SK-N-SH (cell line): ENCODE results near the gene HDGF. TPM values are rescaled to one million over a fixed set of nuclear protein-coding genes. Genes with fewer than 3 reads are reported as not detected.

Experiments
- CTCF ChIA-PET: fragments of 300-600, 350-600 bp; formaldehyde crosslinking; extraction: SDS; loops from one replicate; lab custom pipeline; 2021; lab: Yijun Ruan, JAX
- POLR2A ChIA-PET: fragments of 350-600 bp; sonication (Branson Sonifier 250); formaldehyde crosslinking; extraction: SDS; loops from one replicate; lab custom pipeline; 2020; ENCODE audit warnings: antibody characterized with exemption, inconsistent platforms; lab: Yijun Ruan, JAX
- DNase-seq: peaks from one replicate; pipeline ENCODE4 v3.0.0; 2012
- H2AFZ ChIP-seq: fragments of 200-600 bp; sonication (generic); 2 replicates; pipeline ENCODE4 v1.8.1; 2016; ENCODE audit warnings: antibody characterized with exemption, mild to moderate bottlenecking, low read depth
- H3F3A ChIP-seq: fragments of 200-600 bp; sonication (generic); replicated peaks from 2 replicates; pipeline ENCODE3; 2016; ENCODE audit warnings: antibody characterized with exemption, mild to moderate bottlenecking; ENCODE audit not compliant: insufficient read depth
- H3K27ac ChIP-seq, 2 experiments: fragments of 200-500 bp in 1 of 2; fragments of 200-600 bp in 1 of 2; sonication (Bioruptor generic) in 1 of 2; sonication (generic), shearing (Covaris generic) in 1 of 2; 2 replicates each; pipeline versions ENCODE4 v1.5.1 to v1.6.1; 2014 to 2016; ENCODE audit warnings: low read depth in 2 of 2, inconsistent platforms in 1 of 2, low read length in 1 of 2, mild to moderate bottlenecking in 1 of 2, mixed read lengths in 1 of 2
- H3K27me3 ChIP-seq: fragments of 200-600 bp; sonication (generic), shearing (Covaris generic); 2 replicates; pipeline ENCODE4 v1.6.1; 2016; ENCODE audit warnings: mixed run types; ENCODE audit not compliant: insufficient read depth
- H3K36me3 ChIP-seq, 2 experiments: fragments of 200-500 bp in 1 of 2; fragments of 200-600 bp in 1 of 2; sonication (Bioruptor generic) in 1 of 2; sonication (generic) in 1 of 2; replicated peaks in 1 of 2; 2 replicates each; pipeline versions ENCODE3 to v1.5.1; 2014 to 2016; ENCODE audit warnings: low read length in 1 of 2, mild to moderate bottlenecking in 1 of 2; ENCODE audit not compliant: insufficient read depth in 2 of 2, control insufficient read depth in 1 of 2
- H3K4me1 ChIP-seq, 2 experiments: fragments of 200-500 bp in 1 of 2; fragments of 200-600 bp in 1 of 2; sonication (Bioruptor generic) in 1 of 2; sonication (generic), shearing (Covaris generic) in 1 of 2; 2 replicates each; pipeline versions ENCODE4 v1.5.1 to v1.6.1; 2014 to 2016; ENCODE audit warnings: low read depth in 1 of 2, low read length in 1 of 2, mixed run types in 1 of 2; ENCODE audit not compliant: insufficient read depth in 2 of 2, control insufficient read depth in 1 of 2
- H3K4me2 ChIP-seq: fragments of 200-600 bp; sonication (generic), shearing (Covaris generic); 2 replicates; pipeline ENCODE4 v1.6.1; 2017; ENCODE audit warnings: mixed run types
- H3K4me3 ChIP-seq, 2 experiments: fragments of 200-500 bp in 1 of 2; fragments of 200-600 bp in 1 of 2; sonication (Bioruptor generic) in 1 of 2; sonication (generic), shearing (Covaris generic) in 1 of 2; 2 replicates each; pipeline versions ENCODE4 v1.5.1 to v1.8.1; 2014 to 2016; ENCODE audit warnings: low read depth in 2 of 2, inconsistent platforms in 1 of 2, low read length in 1 of 2, mild to moderate bottlenecking in 1 of 2, mixed read lengths in 1 of 2, moderate library complexity in 1 of 2
- H3K79me2 ChIP-seq: fragments of 200-600 bp; sonication (generic); 2 replicates; pipeline ENCODE4 v1.8.1; 2017; ENCODE audit warnings: mild to moderate bottlenecking; ENCODE audit not compliant: insufficient read depth
- H3K9ac ChIP-seq: fragments of 200-600 bp; sonication (generic); 2 replicates; pipeline ENCODE4 v1.6.1; 2017; ENCODE audit warnings: mixed run types
- H3K9me2 ChIP-seq: fragments of 200-600 bp; sonication (generic); 2 replicates; pipeline ENCODE4 v1.6.1; 2017; ENCODE audit warnings: mixed run types
- H3K9me3 ChIP-seq: fragments of 200-600 bp; sonication (generic); 2 replicates; pipeline ENCODE4 v1.6.1; 2017; ENCODE audit warnings: mixed run types, mild to moderate bottlenecking, moderate library complexity
- H4K20me1 ChIP-seq: fragments of 200-600 bp; sonication (generic); 2 replicates; pipeline ENCODE4 v1.6.1; 2017; ENCODE audit warnings: mild to moderate bottlenecking, mixed run types; ENCODE audit not compliant: insufficient read depth
- CHD2 ChIP-seq: fragments of 150-350 bp; IDR thresholded peaks from 2 replicates; pipeline ENCODE4 v1.6.1; 2018; ENCODE audit warnings: low read length; ENCODE audit not compliant: partially characterized antibody
- CTCF ChIP-seq: fragments of 200-600 bp; sonication (generic); IDR thresholded peaks from 2 replicates; pipeline ENCODE4 v1.6.1; 2017; ENCODE audit warnings: antibody characterized with exemption, mild to moderate bottlenecking, moderate library complexity
- FOSL2 ChIP-seq: IDR thresholded peaks from 2 replicates; pipeline ENCODE4 v1.4.0; 2012; ENCODE audit warnings: low read depth, mild to moderate bottlenecking, moderate library complexity, borderline replicate concordance
- FOXJ3 ChIP-seq: sonication (generic); formaldehyde crosslinking; IDR thresholded peaks from 2 replicates; pipeline ENCODE4 v1.5.1; 2020; ENCODE audit warnings: mild to moderate bottlenecking, missing genetic modification reagents
- FOXM1 ChIP-seq: IDR thresholded peaks from 2 replicates; pipeline ENCODE4 v1.4.0; 2012; ENCODE audit warnings: low read depth, mild to moderate bottlenecking
- GABPA ChIP-seq: IDR thresholded peaks from 2 replicates; pipeline ENCODE4 v1.4.0; 2012; ENCODE audit warnings: low read depth, mild to moderate bottlenecking
- GATA2 ChIP-seq: sonication (generic); formaldehyde crosslinking; IDR thresholded peaks from 2 replicates; pipeline ENCODE4 v1.5.0; 2020; ENCODE audit warnings: mild to moderate bottlenecking, missing genetic modification reagents
- IRF3 ChIP-seq: fragments of 150-350 bp; IDR thresholded peaks from 2 replicates; pipeline ENCODE4 v1.6.1; 2016; ENCODE audit warnings: mild to moderate bottlenecking, low read depth, low read length
- MAX ChIP-seq: IDR thresholded peaks from 2 replicates; pipeline ENCODE4 v1.4.0; 2012; ENCODE audit warnings: low read depth
- MEF2A ChIP-seq: IDR thresholded peaks from 2 replicates; pipeline ENCODE4 v1.4.0; 2012; ENCODE audit warnings: low read depth, borderline replicate concordance
- MXI1 ChIP-seq: IDR thresholded peaks from 2 replicates; pipeline ENCODE4 v1.6.1; 2012; ENCODE audit warnings: mild to moderate bottlenecking, low read depth, low read length, improper control_type of control experiment
- NRF1 ChIP-seq: IDR thresholded peaks from 2 replicates; pipeline ENCODE4 v1.6.1; 2012; ENCODE audit warnings: low read depth, mild to moderate bottlenecking, low read length
- PBX3 ChIP-seq: IDR thresholded peaks from 2 replicates; pipeline ENCODE4; 2012
- POLR2AphosphoS5 ChIP-seq: IDR thresholded peaks from 2 replicates; pipeline ENCODE4 v1.6.1; 2012; ENCODE audit warnings: low read depth, low read length
- RAD21 ChIP-seq: IDR thresholded peaks from 2 replicates; pipeline ENCODE4 v1.6.1; 2012; ENCODE audit warnings: mild to moderate bottlenecking, low read length
- RCOR1 ChIP-seq: fragments of 150-350 bp; IDR thresholded peaks from 2 replicates; pipeline ENCODE4 v1.6.1; 2017; ENCODE audit warnings: antibody characterized with exemption, low read length
- REST ChIP-seq: IDR thresholded peaks from 2 replicates; pipeline ENCODE4 v1.6.1; 2012; ENCODE audit warnings: mild to moderate bottlenecking, low read depth, low read length, moderate library complexity
- RFX5 ChIP-seq: IDR thresholded peaks from 2 replicates; pipeline ENCODE4 v1.6.1; 2012; ENCODE audit warnings: mild to moderate bottlenecking, improper control_type of control experiment, low read length
- RXRA ChIP-seq: IDR thresholded peaks from 2 replicates; pipeline ENCODE4 v1.4.0; 2012; ENCODE audit warnings: low read depth, mild to moderate bottlenecking, borderline replicate concordance
- SIN3A ChIP-seq: IDR thresholded peaks from 2 replicates; pipeline ENCODE4 v1.6.1; 2012; ENCODE audit warnings: low read depth, mild to moderate bottlenecking, low read length, moderate library complexity, borderline replicate concordance
- TAF1 ChIP-seq: IDR thresholded peaks from 2 replicates; pipeline ENCODE4 v1.6.1; 2012; ENCODE audit warnings: low read depth, mild to moderate bottlenecking, low read length, moderate library complexity, borderline replicate concordance
- USF1 ChIP-seq: IDR thresholded peaks from 2 replicates; pipeline ENCODE4 v1.4.0; 2012; ENCODE audit warnings: low read depth, borderline replicate concordance
- USF2 ChIP-seq: fragments of 150-350 bp; IDR thresholded peaks from 2 replicates; pipeline ENCODE4 v1.6.1; 2017; ENCODE audit warnings: antibody characterized with exemption, low read length, low read depth, borderline replicate concordance
- YY1 ChIP-seq: IDR thresholded peaks from 2 replicates; pipeline ENCODE4 v1.4.0; 2012; ENCODE audit warnings: low read depth, mild to moderate bottlenecking
- WGBS: methylation state at CpG from one replicate; pipeline ENCODE4 v1.1.6; 2017; ENCODE audit warnings: low lambda C conversion rate; 5-methylcytosine and 5-hydroxymethylcytosine counted together
- polyA plus RNA-seq, 3 experiments: library from polyadenylated mRNA; depleted of rRNA; stranded (reverse); fragments of >200 nt; gene quantifications; 2 replicates each; pipeline ENCODE4 v1.2.3, GENCODE V29; 2012

HDGF gene
- polyA plus RNA-seq, 1 of the 3 experiments (the other 2 are of a cell fraction): 152 TPM

GRCh38 chr1:156704930-156705320 lies 46.5 kb downstream of the HDGF start:
- CTCF ChIA-PET: interaction anchor here (1.1 to 45.5 kb wide), 5 partner anchors 9 to 96 kb away, joined by 3 to 2702 read pairs (median 5); partner anchors contain the start of genes CRABP2, ISG20L2, METTL25B and NES
- Histone ChIP-seq H3K79me2 (no peaks in the 10 kb centered on the region), H3F3A (peaks cover 29% of the 10 kb centered on the region), H3K4me3 (peak overlapping the region; percentile 54 to 58), H3K27me3 (no peaks in the 10 kb centered on the region), H3K9ac (peak overlapping the region; percentile 44; the same call in 1 of the 2 replicates), H2AFZ (no peak overlapping the region), H3K27ac (peak overlapping the region in 1 of 2 experiments; percentile 98; a peak in 2 of 4 replicates), H3K4me1 (peaks cover 61 to 87% of the 10 kb centered on the region in 2 experiments), H3K9me2 (no peaks in the 10 kb centered on the region), H4K20me1 (no peaks in the 10 kb centered on the region), H3K9me3 (no peaks in the 10 kb centered on the region), H3K4me2 (peak overlapping the region; percentile 89), H3K36me3 (peaks cover 0 to 12% of the 10 kb centered on the region in 2 experiments)
- no peak for DNase-seq
- POLR2A ChIA-PET: interaction anchor here (1.8 to 5.3 kb wide), 3 partner anchors 14 to 29 kb away, joined by 5 to 57 read pairs (median 7); partner anchors contain the start of genes ISG20L2 and METTL25B
- WGBS: 5% methylated on average over 11 of the region's 29 CpGs
- TF ChIP-seq PBX3 (peak; percentile 28; the same call in 1 of the 2 replicates), FOXJ3 (CRISPR knock-in tag) (no peak), YY1 (no peak), USF2 (no peak), POLR2AphosphoS5 (no peak), CTCF (no peak), REST (0 out of 2 replicates have a peak, but pooled peaks have one; percentile 52), RFX5 (no peak), MEF2A (no peak), NRF1 (no peak), GATA2 (CRISPR knock-in tag) (no peak), FOSL2 (peak; percentile 96), RXRA (no peak; the same call in 1 of the 2 replicates), CHD2 (no peak), MAX (peak; percentile 90), RCOR1 (no peak), SIN3A (peak; percentile 60; the same call in 1 of the 2 replicates), IRF3 (no peak), FOXM1 (no peak), GABPA (no peak), MXI1 (no peak), RAD21 (no peak), TAF1 (0 out of 2 replicates have a peak, but pooled peaks have one; percentile 18), USF1 (no peak)
